HG03135 (cell line): Measurements from ENCODE around the gene TPRG1L.

Experiments
- ATAC-seq: cut with Tn5 transposase; IDR thresholded peaks from one replicate; pipeline ENCODE4 v1.9.1; 2021; ENCODE audit warnings: mild to moderate bottlenecking, moderate library complexity; ENCODE audit not compliant: unreplicated experiment

Gene TPRG1L

DNA sequence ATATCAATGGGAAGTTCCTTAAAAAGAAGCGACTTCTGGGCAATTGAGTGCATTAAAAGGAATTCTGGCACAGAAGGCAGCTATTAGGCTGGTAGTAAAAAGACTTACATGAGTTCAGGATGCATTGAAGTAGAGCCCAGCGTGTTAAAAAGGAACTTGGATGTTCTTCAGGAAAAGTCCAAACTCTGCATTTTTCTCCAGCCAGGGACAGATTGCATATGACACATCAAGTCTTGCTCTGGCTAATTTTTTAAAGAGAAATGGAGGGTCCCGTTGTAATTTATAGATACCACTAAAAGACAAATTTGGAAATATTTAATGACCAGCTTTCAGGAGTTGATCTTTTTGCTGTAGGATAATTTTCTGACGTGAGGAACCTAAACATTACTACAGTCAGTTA, 1.2 kb downstream of the TPRG1L start:
- no peak for ATAC-seq

DNA sequence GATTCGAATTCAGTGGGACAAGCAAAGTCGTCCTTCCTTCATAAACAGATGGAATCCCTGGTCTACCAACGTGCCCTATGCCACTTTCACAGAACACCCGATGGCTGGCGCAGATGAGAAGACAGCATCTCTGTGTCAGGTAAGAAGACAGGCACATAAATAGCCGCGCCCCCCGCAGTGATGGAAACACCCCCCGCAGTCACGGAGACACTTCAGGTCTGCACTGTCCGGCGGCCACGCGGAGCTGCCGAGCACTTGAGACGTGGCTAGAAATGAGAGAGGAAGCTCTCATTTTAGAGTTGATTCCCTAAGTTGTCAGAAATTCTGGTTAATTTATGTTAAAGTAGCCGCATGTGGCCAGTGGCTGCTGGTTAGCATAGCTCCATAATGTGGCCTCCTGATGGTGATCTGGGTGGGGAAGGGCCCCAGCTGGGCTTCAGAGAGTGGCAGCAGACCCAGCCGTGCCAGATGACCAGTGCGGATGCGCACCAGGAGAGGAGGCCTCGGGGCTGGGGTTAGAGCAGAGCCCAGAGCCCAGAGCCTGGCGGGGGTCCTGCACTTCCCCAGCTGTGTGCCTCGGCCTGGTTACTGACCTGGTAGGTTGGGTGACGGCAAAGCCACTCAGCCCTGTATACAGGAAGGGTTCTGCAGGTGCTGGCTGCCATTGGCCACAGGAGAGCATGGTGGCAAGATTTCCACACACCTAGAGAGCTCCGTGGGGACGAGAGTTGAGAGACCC, 2.9 kb downstream of the TPRG1L start:
- ATAC-seq = no peak

DNA sequence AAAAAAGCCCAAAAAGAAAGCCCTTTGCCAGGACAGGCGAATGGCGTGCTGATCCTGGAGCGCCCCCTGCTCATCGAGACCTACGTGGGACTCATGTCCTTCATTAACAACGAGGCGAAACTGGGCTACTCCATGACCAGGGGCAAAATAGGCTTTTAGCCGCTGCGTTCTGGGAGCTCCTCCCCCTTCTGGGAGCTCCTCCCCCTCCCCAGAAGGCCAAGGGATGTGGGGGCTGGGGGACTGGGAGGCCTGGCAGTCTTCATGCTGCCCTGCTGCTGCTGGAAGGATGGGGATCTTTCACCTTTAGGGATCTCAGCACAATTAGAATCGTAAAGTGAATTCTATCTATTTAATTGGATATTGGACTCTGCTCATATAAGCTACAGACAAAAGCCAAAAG, 3.6 kb downstream of the TPRG1L start:
- no peak for ATAC-seq

DNA sequence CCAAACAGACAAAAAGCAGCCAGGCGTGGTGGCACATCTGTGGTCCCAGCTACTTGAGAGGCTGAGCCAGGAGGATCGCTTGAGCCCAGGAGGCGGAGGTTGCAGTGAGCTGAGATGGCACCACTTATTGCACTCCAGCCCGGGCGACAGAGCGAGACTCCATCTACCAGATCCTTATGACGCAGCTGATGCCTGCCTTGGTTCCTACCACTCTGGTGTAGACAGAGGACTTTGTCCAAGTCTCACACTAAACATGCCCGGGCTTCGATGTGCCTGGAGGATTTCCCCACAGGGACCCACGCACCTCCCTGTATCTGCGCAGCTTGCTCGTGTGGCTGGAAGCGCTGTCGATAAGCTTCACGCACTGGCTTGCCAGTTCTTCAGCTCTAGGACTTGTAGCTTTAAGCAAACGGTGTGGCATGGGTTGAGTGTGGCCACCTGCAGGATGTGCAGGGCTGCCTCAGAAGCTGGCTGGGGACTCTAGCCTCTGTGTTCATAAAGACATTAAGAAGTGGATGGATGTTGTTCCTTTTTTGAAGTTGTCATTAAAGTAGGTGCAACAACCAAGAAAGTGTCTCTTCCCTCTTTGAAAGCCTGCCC, 4.8 kb downstream of the TPRG1L start:
- ATAC-seq = no peak

DNA sequence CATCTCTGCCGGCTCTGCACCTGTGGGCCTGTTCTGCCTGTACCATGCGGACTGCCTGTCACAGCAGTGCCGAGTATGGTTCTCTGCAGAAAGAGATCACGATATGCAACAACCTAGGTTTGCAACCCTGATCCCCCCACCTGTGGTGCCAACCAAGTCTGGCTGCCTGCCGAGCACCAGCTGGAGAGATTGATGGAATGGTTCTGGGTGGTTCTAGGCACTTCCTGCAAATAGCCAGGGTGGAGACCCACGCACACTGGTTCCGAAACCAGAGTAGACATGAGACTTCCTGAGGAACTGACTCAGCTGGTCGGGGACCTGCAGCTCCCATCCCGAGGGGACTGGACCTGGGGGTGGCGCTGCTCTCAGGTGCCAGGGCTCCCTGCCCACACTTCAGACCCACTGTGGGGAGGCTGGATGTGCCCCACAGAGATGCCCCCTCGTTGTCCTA, 5.4 kb downstream of the TPRG1L start:
- ATAC-seq = no peak

DNA sequence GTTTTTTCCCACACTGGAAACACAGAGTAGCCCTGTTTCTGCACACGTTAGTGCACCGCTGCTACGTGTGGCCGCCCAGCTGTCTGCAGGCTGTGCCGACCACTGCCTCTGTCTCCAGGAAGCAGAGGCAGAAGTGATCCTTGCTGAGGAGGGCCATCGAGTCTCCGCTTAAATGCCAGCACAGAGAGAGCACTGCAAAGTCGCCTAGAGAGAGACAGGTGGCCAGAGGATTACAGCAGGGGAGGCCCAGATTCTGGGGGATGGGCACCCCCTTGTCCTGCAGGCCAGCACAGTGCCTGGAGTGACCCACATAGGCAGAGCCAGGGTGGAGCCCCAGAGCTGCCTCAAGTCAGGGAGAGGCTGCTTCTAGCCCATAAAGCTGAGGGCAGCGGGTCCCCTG, 6.1 kb downstream of the TPRG1L start:
- no peak for ATAC-seq

DNA sequence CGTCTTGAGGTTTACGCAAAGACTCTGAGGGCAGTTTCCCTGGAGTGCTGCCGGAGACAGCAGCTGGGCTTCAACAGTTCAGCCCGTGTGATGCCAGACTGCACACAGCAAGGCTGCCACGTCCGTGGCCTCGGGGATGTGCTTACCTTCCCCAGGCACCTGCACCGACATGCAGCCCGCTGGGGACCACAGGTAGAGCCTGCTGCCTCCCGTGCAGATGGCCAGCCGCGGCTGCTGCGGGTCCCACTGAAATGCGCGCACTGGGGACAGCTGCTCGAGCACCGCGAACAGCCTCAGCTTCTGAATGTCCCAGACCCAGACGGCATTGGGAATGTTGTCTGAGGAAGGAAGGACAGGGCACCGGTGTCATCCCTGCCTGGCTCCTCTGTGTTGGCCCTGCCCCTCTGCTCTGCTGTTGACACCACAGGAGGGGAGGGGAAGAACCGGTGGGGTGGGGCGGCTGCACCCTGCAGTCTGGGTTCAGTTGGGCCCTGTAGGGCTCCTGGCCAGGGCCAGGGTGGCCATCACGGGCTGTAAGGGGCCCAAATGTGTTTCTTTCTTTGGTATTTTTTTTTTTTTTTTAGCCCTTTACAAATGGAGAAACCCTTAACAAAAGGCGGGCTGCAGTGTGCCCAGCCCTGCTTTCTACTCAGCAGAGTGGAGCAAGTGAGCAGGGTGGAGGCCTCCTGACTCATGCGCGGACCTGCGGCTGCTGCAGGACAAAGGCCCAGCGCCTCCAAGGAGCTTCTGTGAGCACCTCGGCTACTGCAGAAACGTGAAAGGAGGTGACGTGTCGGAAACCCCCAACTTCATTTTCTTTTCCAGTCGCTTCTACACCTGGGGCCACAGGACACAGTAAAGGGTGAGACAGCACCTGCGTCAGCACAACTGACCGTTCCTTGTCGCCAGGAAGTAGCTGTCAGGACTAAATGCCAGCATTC, 6.8 kb downstream of the TPRG1L start:
- ATAC-seq = no peak

DNA sequence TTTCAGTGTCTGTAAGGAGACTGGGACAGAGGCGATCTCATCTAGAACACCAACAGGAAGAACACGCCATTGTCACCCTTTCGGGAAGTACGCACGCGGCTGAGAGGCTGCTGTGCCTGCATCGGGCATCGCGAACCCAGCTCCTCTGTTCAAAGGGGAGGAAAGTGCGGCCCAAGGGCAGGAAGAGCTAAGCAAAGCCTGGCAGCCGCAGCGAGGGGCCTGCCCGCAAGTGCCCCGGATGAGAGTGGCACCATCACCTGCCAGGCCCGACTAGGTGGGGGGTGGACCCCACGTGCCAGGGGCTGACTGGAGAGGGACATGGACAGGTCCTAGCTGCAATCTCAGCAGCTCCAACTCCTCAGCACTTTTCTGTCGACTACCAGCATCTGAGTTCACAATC, 7.5 kb downstream of the TPRG1L start:
- ATAC-seq = no peak

DNA sequence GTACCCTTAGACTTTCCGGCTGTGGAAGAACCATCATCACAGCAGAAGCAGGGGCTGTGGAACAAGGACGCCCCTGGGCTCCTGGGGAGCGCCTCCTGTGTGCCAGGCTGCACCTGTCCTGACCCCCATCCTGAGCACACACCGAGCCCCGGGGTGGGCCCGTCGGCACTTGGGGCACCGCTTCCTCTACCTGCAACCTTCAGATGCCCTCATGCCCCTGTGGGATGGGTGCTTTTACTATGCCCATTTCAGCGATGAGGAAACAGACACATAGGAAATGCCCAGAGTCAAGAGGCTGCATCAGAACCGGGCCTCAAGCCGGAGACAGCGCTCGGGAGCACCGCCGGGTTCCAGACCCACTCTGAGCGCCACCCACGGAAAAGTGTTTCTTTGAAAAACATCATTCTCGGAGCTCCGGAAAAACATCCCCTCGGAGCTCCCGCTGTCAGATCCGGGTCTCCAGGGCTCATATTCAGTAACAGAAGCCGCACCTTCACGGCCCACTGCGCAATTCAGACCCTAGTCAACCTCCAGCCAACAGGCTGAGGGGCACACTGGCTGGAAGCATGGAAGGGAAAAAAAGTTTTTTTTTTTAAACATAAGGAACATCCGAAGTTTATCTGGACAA, 8.0 kb downstream of the TPRG1L start:
- ATAC-seq = no peak

DNA sequence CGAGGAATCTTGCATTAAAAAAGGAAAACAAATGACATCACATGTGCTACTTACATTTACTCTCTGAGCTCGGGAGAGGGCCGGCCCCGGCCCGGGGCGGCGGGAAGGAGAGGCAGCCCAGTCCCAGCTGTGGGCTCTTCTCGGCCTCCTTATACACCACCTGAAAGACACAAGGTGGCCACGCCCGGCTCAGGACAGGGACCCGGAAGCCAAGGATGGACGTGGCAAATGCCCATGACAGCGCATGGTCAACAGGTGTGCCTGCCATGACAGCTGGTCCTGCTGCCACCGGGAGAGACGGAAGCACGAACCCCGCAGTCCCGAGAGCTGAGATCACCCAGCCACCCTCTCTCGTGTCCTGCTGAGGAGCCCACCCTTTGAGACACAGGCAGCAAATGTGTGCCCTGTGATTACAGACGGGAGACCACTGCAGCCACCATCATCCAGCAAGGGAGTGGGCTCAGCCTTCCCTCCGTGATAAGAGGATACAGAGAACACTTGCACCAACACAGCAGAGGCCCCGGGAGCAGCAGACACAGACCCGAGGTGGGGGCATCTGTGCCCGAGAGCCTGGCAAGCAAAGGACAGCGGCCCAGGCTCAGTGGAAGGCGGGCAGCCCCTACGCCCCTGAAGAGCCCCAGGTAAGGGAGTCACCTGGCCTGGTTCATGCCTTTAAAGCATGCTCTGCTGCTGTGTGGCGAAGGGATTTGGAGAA, 8.7 kb downstream of the TPRG1L start:
- no peak for ATAC-seq

DNA sequence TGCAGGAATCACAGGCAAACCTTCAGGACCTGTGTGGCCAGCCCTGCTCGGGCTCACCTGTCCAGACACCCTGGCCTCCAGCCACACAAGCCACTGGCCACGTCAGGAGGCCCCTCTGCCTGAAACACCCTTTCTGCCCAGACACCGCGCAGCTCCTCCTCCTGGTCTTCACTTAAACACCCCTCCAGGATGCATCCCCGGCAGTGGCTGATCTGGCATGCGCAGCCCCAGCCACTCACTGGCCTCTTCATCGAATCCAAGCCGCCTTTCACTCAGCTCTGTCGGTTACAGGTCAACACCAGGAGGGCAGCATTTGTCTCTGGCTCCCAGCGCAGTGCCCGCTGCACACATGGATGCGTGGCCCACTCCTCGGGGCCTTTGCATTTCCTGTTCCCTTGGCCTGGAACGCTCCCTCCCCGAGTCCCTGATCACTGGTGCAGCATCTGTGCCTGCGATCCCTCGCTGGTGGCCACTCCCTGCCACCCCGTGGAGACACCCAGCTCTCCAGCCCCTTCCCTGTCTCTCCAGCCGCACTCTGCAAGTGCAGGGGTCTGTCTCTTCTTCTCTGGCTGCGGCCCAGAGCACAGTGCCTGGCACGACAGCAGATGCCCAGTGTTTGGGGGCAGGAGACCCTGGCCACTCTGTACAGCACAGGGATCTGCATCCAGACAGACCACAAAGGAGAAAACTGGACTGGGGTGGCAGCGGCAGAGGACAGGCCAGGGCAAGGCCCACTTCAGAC, 9.4 kb downstream of the TPRG1L start:
- no peak for ATAC-seq

DNA sequence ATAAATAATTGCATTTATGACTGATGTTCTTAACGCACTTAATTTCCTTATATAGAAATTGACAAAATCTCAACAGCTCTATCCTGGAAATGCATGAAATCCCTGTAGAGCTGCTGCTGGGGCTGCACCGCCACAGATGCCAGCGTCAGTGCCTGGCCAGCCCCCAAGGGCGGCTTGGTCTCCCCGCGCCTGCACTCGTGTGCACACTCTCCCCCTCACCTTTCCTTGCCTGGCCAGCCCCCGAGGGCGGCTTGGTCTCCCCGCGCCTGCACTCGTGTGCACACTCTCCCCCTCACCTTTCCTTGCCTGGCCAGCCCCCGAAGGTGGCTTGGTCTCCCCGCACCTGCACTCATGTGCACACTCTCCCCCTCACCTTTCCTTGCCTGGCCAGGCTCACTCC, 11.3 kb downstream of the TPRG1L start:
- ATAC-seq = no peak

DNA sequence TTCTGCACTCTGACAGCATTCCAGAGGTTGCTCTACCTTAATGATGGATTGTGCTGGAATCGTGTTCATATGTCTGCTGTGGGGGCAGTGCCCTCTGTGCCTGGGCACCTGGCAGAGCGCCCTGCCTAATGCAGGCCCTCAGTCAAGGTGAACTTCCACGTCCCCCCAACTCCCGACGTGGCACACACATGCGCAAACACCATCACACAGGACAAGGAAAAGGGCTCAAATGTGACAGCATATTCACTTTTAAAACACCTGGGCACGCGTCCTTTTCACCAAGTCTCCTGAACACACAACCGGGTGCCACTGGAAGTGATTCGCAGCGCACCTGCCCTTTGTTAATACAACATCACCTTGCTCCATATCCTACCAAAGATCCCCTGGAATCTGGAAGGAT, 11.7 kb downstream of the TPRG1L start:
- no peak for ATAC-seq

DNA sequence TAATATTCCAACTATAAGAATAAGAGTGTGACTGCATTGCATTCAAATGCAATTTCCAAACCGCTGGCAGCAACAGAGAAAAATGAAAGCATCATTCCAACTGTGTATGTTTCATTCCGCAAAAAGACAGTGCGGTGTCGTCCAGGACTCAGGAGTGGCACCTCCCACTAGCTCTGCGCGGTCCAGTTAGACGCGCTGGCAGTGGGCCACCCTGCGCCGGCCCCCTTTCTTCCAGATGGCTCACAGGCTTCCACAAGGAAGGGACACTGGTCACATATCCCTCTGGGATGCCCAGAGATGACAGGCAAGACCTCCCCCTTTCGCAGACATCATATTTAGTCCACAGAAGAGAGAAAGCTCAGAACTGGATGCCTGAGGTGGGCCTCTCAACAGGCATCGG, 13.2 kb downstream of the TPRG1L start:
- no peak for ATAC-seq

DNA sequence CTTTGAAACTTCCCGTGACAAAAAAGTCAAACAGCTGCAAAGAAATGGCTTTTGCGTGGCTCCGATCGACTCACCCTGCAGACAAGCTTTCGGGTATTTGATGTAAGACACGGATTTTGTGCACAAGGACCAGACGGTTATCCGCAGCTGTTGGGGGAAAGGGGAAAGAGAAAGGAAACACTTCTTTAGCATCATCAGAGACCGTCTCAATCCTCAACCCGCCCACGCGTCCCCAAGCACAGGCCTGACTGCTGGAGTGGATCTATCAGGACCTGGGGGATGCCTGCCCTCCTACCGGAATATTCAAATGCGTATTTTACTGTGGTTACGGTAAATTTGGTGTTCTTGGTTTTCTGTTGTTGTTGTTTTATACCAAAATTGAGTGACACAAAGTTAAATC, 13.9 kb downstream of the TPRG1L start:
- ATAC-seq = no peak

DNA sequence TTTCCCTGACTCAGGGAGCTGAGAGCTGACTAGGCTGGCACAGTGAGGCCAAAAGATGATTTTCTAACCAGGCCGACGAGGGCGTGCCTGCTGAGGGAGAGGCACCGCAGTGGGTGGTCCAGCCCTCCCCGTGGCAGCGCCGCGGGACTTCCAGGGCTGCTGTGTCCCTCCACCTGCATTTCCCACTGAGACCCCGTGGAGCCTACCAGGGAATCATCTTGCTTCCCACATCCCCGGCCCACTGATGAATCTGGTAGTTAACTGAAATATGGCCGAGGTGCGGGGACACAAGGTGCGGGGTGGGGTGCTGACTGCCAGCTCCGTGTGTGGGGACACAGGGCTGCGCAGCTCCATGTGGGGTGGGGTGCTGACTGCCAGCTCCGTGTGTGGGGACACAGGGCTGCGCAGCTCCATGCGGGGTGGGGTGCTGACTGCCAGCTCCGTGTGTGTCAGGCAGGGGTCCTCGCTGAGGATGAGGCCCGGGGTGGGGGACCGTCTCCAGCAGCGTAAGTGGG, 14.6 kb downstream of the TPRG1L start:
- ATAC-seq = no peak

DNA sequence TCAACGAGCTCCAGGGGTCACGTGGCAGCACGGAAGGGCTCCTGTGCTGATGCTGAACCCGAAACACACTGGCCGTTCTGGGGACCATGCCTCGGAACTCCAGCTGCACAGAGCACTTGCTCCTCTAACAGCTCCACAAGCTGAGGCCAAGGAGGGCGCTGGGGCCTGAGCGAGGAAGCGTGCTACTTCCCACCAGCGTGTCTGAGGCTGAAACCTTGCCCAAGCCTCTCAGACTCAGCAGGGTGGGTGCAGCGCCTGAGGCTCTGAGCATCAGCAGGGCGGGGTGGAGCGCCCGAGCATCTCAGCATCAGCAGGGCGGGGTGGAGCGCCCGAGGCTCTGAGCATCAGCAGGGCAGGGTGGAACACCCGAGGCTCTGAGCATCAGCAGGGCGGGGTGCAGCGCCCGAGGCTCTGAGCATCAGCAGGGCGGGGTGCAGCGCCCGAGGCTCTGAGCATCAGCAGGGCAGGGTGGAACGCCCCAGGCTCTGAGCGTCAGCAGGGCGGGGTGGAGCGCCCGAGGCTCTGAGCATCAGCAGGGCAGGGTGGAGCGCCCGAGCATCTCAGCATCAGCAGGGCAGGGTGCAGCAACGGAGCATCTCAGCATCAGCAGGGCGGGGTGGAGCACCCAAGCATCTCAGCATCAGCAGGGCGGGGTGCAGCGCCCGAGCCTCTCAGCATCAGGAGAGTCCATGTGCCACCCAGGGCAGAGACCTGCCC, 15.5 kb downstream of the TPRG1L start:
- ATAC-seq = no peak

DNA sequence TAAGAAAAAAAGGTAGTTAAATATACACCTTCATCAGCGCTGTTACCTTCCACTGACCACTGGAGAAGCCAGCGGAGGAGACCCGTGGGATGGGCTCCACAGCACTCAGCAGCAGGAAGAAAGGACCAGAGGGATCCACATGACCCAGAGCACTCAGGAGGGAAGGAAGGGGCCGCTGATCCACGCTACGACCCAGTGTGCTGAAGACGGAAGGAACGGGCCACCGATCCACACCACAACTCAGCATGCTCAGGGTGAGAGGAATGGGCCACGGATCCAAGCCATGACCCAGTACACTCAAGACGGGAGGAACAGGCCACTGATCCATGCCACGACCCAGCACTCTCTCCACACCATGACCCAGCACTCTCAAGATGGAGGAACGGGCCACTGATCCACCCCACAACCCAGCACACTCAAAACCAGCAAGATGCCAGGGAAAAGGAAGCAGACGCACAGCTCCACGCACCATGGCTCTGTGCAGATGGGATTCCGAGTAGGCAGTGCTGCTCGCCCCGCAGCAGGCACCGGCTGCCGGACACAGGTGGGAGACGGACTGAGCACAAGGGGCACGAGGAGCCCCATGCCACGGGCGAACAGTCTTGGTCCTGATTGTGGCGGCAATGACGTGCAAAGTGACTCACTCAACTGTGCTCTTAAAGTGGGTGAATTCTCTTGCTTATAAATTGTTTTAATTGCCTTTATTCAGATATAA, 16.4 kb downstream of the TPRG1L start:
- ATAC-seq = no peak
